OCI-LY3 (cell line): ENCODE measurements around the gene POP7.

ENCODE experiments used
- H2AFZ ChIP-seq: fragments of 200-600, 300-600 bp; shearing (Covaris generic); 2 replicates; pipeline ENCODE4 v1.6.0; 2014; ENCODE audit warnings: antibody characterized with exemption, low read depth, low read length
- H3K27ac ChIP-seq: fragments of 200-600, 300-600 bp; sonication (generic); 2 replicates; pipeline ENCODE4 v1.5.1; 2014; ENCODE audit warnings: mild to moderate bottlenecking, low read length, moderate library complexity, mixed read lengths
- H3K27me3 ChIP-seq: fragments of 200-600, 300-600 bp; sonication (generic); 2 replicates; pipeline ENCODE4 v1.6.1; 2014; ENCODE audit warnings: low read depth, low read length, mixed read lengths
- H3K36me3 ChIP-seq: fragments of 200-600, 300-600 bp; sonication (generic); replicated peaks from 2 replicates; pipeline ENCODE3; 2014; ENCODE audit warnings: low read depth, low read length, mixed read lengths
- H3K4me1 ChIP-seq: fragments of 300-600, 200-600 bp; sonication (generic); 2 replicates; pipeline ENCODE4 v1.6.1; 2014; ENCODE audit warnings: low read length, mixed read lengths
- H3K4me2 ChIP-seq: fragments of 200-600, 300-600 bp; sonication (generic); 2 replicates; pipeline ENCODE4 v1.6.1; 2014; ENCODE audit warnings: low read length, mixed read lengths
- H3K4me3 ChIP-seq: fragments of 300-600, 200-600 bp; sonication (generic); 2 replicates; pipeline ENCODE4 v1.5.1; 2014; ENCODE audit warnings: antibody characterized with exemption, mild to moderate bottlenecking, low read length, moderate library complexity
- H3K79me2 ChIP-seq: fragments of 300-600, 200-600 bp; shearing (Covaris generic); 2 replicates; pipeline ENCODE4 v1.6.1; 2014; ENCODE audit warnings: mild to moderate bottlenecking, low read length, mixed read lengths
- H3K9ac ChIP-seq: fragments of 300-600, 200-600 bp; shearing (Covaris generic); 2 replicates; pipeline ENCODE4 v1.6.0; 2014; ENCODE audit warnings: mild to moderate bottlenecking, low read length, moderate library complexity
- H3K9me3 ChIP-seq: fragments of 200-600, 300-600 bp; shearing (Covaris generic); 2 replicates; pipeline ENCODE4 v1.6.1; 2014; ENCODE audit warnings: low read length, mixed read lengths; ENCODE audit not compliant: insufficient read depth
- H4K20me1 ChIP-seq: fragments of 200-600, 300-600 bp; sonication (generic); 2 replicates; pipeline ENCODE4 v1.6.1; 2016; ENCODE audit warnings: low read length, mixed read lengths; ENCODE audit not compliant: insufficient read depth
- CTCF ChIP-seq: fragments of 200-600, 300-600 bp; sonication (generic); IDR thresholded peaks from 2 replicates; pipeline ENCODE4 v1.5.1; 2014; ENCODE audit warnings: antibody characterized with exemption, low read length, low read depth
- EZH2phosphoT487 ChIP-seq: fragments of 200-600 bp; shearing (Covaris generic); IDR thresholded peaks from 2 replicates; pipeline ENCODE4 v1.6.1; 2018; ENCODE audit warnings: antibody characterized with exemption, mixed run types, low read depth

Gene POP7

GRCh38 chr7:100686822-100687211 is 19.1 kb upstream of the POP7 start:
- Histone ChIP-seq H3K9me3 (no peaks in the 10 kb centered on the region), H3K79me2 (peaks cover 36% of the 10 kb centered on the region), H3K4me3 (no peak overlapping the region), H3K9ac (no peak overlapping the region), H4K20me1 (peaks cover 32% of the 10 kb centered on the region), H3K27ac (no peak overlapping the region), H3K27me3 (no peaks in the 10 kb centered on the region), H3K4me2 (no peak overlapping the region), H2AFZ (no peak overlapping the region), H3K4me1 (peaks cover 5% of the 10 kb centered on the region), H3K36me3 (peaks cover 39% of the 10 kb centered on the region)
- TF ChIP-seq CTCF, result no peak
- TF ChIP-seq EZH2phosphoT487, result no peak

GRCh38 chr7:100687261-100687660 is 18.7 kb upstream of the POP7 start:
- H3K79me2 ChIP-seq, result peaks cover 40% of the 10 kb centered on the region
- H4K20me1 ChIP-seq, result peaks cover 37% of the 10 kb centered on the region

GRCh38 chr7:100687751-100688300 is 18.1 kb upstream of the POP7 start:
- Histone ChIP-seq H3K9me3 (no peaks in the 10 kb centered on the region), H3K4me1 (peaks cover 15% of the 10 kb centered on the region), H3K4me3 (no peak overlapping the region), H3K27me3 (no peaks in the 10 kb centered on the region), H4K20me1 (peaks cover 42% of the 10 kb centered on the region), H3K27ac (no peak overlapping the region), H3K36me3 (peaks cover 33% of the 10 kb centered on the region), H3K9ac (no peak overlapping the region), H3K4me2 (no peak overlapping the region), H2AFZ (no peak overlapping the region), H3K79me2 (peaks cover 46% of the 10 kb centered on the region)
- TF ChIP-seq CTCF, result no peak
- TF ChIP-seq EZH2phosphoT487, result no peak

More at GRCh38 chr7:100687261-100687660, 18.7 kb upstream of the POP7 start:
- TF ChIP-seq CTCF (no peak), EZH2phosphoT487 (no peak)
- H3K27me3 ChIP-seq, result no peaks in the 10 kb centered on the region
- H3K4me2 ChIP-seq, result no peak overlapping the region
- H2AFZ ChIP-seq, result no peak overlapping the region
- no peaks in the 10 kb centered on the region for H3K9me3 ChIP-seq
- no peak overlapping the region for H3K9ac ChIP-seq
- H3K4me3 ChIP-seq, result no peak overlapping the region
- H3K27ac ChIP-seq, result no peak overlapping the region
- peaks cover 10% of the 10 kb centered on the region for H3K4me1 ChIP-seq
- H3K36me3 ChIP-seq, result peaks cover 37% of the 10 kb centered on the region

- peaks cover 31% of the 10 kb centered on the region for H3K36me3 ChIP-seq
- H2AFZ ChIP-seq, result no peak overlapping the region
- no peak overlapping the region for H3K4me2 ChIP-seq
- H3K27ac ChIP-seq, result no peak overlapping the region
- H3K9me3 ChIP-seq, result no peaks in the 10 kb centered on the region
- H3K9ac ChIP-seq, result no peak overlapping the region
- peaks cover 52% of the 10 kb centered on the region for H3K79me2 ChIP-seq
- H3K4me3 ChIP-seq, result no peak overlapping the region
- peaks cover 44% of the 10 kb centered on the region for H4K20me1 ChIP-seq
- TF ChIP-seq EZH2phosphoT487, result no peak
- no peak for TF ChIP-seq CTCF
- no peaks in the 10 kb centered on the region for H3K27me3 ChIP-seq
- H3K4me1 ChIP-seq, result peaks cover 17% of the 10 kb centered on the region
Observed at GRCh38 chr7:100688326-100688860, 17.5 kb upstream of the POP7 start.
